ENCODE measurements around the gene C5orf22.
"Not testable (repeated sequence)": the region's sequence is repeated elsewhere in the genome, so short reads cannot be mapped to it uniquely, and the experiment has no call there.

The C5orf22 gene

DNA sequence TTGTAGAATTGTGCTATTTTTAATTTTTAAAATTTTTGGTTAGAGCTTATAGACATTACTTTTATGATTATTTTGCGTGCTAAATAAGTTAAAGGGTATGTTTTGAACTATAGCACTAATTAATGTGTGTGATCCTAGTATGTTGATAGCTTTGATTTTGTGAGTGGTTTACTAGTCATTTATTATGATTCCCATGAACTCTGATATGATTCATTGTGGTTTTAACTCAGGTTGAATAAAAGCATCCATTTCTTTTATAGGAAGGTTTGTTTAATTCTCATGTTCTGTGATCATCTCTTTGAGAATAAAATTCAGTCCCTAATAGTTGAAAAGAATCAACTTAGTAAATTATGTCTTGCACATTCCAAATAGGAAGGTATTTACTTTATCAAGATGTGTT, 22.5 kb downstream of the C5orf22 start:
- DNase-seq (ENCODE audit: low read depth) = no peak

DNA sequence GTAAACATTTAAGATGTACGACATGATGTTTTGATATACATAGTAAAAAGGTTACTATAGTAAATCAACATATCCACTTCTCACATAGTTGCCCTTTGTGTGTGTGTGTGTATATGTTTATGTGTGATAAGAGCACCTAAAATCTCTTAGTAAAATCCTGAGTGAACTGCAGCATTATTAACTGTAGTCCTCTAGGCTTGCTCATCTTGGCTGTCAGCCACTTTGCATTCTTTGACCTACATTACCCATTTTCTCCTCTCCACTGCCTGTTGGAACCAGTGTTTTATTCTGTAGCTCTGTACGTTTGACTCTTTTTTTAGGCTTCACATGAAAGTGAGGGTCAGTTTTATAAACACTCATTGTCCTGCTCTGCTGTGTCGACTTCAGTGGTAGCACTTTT, 24.4 kb downstream of the C5orf22 start:
- no peak for DNase-seq (ENCODE audit: low read depth)

DNA sequence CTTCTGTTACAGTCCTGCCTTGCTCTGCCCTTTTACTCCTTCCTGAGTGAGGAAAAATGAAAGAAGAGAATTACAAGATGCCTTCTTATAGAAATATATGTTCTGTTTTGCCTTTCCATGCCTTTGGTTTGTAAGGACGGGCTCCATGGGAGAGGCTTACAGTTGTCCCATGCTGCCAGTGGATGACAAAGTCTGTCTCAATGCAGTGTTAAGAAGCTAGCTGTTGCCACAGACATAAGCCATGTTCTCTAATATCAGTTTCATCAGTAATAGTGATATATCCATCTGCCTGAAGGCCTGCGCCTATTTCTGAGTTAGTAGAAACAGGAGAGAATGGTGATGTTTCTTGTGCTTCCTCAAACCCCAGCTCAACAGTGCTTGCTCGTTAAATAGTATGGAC, 27.8 kb downstream of the C5orf22 start:
- DNase-seq (ENCODE audit: low read depth) = no peak

DNA sequence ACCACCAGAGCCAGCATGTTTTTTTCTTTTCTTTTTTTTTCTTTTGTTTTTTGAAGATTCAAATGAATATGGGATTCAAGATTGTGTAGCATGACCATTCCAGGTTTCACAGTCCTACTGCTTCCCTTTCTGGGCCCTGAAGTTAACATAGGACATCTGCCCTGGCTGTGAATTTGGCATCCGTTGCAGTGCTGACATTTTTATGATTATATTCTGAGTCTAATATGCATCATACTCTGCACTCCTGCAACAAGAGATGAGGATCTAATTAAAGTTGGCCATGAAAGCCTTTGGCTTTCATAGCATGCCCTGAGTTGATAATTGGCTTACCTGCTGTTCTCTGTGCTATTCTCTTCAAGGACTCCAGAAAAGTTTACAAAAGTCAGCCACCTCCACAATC, 29.8 kb downstream of the C5orf22 start:
- DNase-seq (ENCODE audit: low read depth) = no peak

DNA sequence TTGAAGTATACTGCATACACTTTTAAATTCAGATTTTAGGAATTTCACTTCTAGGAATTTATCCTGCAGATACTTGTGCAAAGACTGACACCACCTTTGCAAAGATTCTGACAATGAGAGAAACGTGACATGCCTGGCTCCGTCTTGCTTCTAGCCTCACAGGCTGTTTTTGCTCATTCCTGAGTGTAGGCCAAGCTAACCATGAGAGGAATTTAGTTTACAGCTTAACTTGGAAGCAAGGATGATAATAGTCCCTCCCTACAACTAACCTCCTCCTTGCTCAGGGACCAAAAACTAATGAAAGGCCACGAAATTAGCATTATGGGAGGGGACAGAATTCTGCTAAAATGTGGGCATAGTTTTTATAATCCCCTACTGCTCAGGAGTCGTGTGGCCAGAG, 31.1 kb downstream of the C5orf22 start:
- no peak for DNase-seq (ENCODE audit: low read depth)

DNA sequence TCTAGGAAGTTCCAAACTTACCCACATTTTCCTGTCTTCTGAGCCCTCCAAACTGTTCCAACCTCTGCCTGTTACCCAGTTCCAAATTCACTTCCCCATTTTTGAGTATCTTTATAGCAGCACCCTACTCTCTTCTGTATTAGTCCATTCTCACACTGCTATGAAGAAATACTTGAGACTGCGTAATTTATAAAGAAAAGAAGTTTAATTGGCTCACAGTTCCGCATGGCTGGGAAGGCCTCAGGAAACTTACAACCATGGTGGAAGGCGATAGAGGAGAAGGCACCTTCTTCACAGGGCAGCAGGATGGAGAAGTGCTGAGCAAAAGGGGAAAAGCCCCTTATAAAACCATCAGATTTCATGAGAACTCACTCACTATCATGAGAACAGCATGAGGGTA, 34.3 kb downstream of the C5orf22 start:
- DNase-seq (ENCODE audit: low read depth) = not testable (repeated sequence)

DNA sequence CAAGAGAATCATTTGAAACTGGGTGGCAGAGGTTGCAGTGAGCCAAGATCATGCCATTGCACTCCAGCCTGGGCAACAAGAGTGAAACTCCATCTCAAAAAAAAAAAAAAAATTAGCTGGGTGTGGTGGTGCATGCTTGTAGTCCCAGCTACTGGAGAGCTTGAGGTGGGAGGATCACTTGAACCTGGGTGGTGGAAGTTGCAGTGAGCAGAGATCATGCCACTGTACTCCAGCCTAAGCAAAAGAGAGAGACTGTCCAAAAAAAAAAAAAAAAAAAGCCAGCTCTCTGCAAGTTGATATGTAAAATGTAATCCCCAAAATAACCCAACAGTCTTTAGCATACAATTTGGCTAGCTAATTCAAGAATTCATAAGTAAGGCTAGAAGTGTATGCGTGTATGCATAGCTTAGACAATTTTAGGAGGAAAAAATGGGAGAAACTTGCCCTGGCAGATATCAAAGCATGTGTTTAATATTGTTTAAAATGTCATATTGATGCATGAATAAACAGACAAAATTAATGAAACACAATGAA, 36.3 kb downstream of the C5orf22 start:
- DNase-seq (ENCODE audit: low read depth) = no peak

DNA sequence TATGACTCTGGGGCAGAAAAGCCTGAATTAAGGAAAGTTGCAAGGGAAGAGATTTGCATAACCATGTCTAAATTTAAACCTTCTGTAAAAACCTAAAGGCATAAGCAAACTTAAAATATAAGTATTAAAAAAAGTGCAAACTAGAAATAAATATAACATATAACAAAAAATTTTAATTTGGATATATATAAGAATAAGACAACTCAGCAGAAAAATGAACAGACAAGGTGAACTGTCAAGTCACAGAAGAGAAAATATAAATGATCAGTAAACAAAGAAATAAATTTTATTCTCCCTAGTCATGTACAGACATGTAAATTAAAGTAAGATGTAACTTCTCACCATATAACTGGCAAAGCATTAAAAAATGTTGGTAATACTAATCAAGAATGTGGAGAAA, 37.0 kb downstream of the C5orf22 start:
- DNase-seq (ENCODE audit: low read depth) = no peak

DNA sequence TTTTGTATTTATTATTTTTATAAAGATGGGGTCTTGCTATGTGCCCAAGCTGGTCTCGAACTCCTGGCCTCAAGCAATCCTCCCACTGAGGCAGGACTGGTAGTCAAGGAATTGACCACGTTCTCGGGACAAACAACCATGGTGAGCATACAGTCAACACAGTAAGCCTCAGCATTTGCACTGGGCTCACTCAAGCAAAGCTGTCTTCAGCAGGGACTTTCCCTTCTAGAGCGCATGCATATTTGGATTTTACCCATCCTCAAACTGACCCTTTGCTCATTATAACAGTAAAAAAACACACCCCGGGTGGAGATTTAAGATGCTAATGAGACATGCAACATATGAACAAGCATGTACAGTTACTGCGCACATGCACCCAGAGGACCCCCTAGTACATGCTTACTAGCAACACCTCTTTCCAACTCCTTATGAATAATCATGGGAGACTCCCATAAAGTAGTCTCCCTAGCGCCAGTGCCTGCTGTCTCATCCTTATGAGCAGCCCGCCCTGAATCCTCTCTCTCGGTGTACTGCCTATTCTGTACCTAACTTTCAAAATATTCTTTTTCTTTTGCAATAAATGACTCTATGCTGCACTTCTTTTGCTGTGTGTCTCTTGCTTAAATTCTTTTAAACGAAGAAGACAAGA, 41.5 kb downstream of the C5orf22 start:
- no peak for DNase-seq (ENCODE audit: low read depth)

DNA sequence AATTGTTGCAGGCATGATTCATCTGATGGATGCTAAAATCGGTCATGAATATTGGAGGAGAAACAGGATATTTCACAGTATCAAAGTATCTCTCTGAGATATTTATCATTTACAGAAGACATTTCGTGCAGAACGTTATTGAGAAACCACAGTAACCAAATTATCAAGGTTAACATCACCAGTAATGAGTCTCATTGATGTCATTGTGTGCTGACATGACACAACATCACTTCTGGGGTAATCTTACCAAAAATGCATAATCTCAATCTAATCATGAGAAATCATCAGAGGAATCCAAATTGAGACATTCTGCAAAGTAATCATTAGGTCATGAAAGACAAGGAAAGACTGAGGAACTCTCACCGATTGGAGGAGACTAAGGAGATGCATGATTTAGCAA, 42.7 kb downstream of the C5orf22 start:
- no peak for DNase-seq (ENCODE audit: low read depth)

DNA sequence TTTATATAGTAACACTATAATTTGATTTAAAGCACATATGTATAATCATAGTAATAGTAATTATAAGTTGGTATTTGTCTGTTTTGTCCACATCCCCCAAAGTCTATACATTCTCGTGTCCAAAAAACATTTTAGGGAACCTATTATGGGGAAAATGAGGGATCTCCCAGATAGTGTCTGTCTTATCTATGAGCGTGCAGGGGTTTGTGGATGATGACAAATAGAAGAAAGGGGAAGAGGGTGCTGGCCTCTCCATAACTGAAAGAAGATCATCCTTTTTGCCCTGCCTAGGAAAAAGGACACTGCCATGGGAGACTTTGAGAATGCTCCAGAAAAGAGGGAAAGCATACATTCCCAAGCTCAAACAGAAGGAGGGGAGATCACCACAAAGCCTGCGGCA, 45.3 kb downstream of the C5orf22 start:
- no peak for DNase-seq (ENCODE audit: low read depth)

DNA sequence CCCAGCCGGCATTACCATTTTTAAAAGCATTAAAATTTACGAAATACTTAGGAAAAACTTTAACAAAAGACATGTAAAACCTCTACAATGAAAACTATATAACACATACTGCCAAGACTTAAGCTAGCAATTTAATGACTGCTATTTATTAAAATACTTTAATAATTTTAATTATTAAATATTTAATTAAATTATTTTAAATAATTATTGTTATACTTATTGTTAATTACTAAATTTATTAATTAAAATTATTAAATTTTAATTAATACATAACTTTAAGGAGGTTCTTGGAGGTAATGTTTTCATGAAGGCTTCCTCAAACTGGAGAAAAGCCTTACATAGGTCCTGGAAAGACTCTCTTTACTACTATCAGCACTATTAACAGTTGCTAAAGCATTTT, 47.5 kb downstream of the C5orf22 start:
- DNase-seq (ENCODE audit: low read depth) = no peak

DNA sequence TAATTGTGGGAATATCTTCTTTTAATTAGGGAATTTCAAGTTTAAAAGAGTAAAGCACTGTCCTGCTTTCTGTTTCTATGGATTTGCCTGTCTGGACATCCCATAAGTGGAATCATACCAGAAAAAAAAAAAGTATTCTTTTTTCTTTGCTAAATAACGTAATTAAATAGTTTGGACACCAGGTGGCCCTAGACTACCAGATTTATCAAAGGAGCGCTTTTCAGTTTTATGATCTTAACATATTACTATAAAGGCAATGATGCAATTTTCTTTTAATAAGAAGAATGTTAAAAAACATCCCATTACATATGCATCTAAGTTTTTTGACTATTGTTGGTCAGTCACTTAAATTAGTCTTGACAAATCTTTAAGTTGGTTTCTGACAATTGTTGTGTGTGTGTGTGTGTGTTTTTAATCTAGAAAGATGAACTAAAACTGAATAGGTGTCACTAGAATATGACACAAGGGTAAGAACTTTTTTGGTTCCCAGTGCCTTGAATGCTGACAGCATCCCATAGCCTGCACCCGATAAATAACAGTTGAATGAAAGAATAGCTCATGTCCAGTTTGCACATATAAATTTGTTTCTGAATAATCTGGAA, 49.5 kb downstream of the C5orf22 start:
- no peak for DNase-seq (ENCODE audit: low read depth)

DNA sequence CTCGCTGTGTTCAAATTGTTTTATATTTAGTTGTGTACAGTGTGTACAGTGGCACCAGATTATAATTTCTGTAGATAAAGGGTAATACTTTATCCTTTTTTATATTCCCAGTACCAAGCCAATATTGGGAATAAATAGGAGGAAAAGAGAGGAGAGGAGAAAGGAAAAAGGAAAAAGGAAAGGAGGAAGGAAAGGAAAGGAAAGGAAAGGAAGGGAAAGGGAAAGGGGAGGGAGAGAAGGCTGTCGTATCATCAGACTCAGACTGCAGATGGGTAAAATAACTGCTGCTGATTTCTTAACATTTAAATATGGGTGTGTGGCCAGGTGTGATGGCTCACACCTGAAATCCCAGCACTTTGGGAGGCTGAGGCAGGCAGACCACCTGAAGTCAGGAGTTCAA, 51.0 kb downstream of the C5orf22 start:
- no peak for DNase-seq (ENCODE audit: low read depth)

DNA sequence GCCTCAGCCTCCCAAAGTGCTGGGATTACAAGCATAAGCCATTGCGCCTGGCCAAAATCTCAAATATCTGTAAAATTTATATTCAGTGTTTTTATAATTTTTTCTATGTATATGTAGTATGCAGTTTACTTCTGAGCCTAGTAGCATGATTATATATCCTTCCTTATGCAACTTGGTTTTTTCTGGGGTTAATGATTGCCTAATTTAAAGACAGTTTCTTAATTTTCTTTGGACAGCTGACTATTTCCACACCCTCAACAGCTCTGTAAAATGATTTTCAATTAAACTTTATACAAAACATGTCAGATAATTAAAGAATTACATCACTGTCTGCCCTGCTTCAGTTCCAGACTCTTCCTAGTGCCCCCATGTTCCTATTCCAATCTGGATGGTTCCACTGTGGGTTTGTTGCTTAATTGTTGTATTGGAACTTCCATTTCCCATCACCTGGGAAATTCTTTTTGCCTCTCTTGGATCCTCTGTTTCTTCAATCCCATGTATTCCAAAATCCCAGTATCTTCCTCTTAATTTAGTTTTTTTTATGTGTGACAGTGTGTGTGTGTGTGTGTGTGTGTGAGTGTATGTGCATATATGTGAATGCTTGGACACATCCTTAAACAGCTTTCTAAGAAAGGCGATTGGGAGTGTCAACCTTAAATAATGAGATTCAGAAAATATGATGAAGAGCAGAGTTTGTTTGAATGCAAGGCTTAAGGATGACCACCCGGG, 53.2 kb downstream of the C5orf22 start:
- DNase-seq (ENCODE audit: low read depth) = no peak

DNA sequence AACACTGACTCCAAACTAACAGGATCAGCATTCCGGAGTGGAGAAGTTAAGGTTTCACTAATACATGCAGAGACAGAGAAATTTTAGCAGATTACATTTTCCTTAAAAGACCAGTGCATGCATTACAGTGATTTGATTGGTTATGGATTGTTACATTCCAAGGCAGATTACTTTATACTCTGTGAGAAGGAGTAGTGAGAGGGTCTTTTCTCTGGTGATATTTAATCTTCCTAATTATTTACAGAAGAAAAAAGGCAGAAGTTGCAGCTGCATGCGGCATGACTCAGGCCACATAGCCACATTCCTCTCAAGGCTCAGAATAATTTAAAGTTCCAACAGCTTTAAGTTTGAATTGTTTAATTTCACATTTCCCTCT, 53.8 kb downstream of the C5orf22 start:
- no peak for DNase-seq (ENCODE audit: low read depth)

DNA sequence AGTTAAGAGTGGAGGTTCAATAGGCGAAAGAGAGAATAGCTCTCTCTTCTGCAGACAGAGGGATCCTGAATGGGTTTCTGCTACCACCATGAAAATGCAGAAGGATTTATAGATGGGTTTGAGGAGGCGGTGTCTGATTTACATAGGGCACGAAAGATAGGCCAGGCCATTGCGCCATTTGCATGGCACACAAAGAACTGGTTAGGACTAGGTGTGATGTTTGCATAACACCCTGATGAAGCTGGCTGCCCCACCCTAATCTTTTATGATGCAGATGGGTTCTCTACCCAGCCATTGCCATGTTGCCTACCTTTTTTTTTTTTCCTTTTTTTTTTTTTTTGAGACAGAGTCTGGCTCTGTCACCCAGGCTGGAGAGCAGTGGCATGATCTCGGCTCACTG, 55.4 kb downstream of the C5orf22 start:
- DNase-seq (ENCODE audit: low read depth) = no peak

DNA sequence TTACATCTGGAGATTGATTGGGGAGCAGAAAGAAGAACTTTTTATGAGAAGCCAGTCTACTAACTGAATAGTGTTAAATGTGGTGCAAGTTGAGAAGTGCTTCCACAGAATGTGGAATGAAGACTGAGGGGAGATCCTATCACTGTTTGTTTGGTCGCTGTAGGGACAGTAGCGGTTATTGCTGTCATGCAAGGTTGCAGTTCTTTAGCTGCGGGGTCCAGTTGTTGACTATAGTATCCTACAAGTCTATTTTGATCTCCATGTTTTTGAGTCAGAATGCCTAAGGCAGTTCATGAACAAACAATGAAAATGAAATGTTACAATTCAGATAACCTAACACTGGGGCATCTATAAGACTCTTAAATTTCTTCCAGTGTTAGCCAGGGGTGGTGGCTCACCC, 61.6 kb downstream of the C5orf22 start:
- no peak for DNase-seq (ENCODE audit: low read depth)

DNA sequence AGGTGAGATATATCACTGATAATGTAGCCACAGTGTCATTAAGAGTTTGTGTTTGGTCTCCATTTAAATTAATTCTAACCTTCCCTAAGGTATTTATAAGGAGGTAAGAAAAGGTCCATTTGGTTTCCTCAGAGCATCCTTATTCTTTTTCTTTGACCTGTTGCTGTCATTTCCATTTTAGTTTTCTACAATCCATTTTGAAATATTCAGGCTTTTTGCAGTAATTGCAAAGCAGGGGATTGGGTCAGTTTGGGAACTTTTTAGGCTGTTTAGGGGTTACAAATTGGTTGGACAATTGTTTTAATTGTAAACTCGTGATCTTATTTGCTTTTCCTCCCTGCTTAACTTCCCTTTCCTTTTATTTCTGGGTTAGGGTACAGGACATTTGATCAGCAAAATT, 64.3 kb downstream of the C5orf22 start:
- no peak for DNase-seq (ENCODE audit: low read depth)

DNA sequence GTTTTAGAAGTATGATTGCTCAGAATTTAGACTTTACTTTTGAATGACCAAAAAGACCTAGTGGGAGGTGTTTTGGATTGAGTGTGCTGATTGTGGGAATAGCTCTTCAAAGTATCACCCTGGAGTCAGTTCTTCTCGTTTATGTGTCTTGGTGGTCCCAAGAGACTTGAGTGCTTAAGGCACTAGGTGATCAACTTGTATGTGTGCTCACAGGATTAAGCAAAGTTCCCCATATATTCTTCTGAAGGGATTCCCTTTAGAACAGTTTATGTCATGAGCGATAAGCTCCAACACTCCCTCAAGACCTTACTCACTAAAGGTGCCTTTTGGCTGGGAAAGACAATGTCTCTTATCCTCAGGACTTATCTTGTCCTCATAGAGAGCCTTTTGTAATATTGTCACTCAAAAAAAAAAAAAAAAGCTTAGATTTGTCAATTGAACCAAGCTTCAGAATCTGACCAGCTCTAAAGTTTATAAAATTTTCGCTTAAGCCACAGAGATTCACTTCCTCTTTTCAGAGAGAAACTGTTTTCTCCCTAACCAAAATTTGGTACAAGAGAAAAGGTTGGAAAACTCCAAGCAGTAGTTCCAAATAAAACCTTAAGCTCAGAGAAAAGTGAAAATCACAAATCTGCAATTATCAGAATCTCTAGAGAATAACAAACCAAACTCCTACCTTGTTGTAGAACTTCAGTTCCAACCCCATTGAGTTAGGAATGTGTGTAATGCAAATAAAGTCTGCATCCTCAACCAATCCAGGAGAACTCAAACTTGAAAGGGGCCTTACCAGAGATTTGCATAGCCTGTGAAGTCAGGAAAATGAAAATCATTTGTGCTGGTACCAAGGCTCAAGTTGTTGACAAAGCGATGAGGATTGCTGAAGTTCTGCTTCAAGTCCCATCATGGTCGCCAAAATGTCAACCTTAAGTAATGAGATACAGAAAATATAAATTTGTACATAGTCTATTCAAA, 66.8 kb downstream of the C5orf22 start:
- DNase-seq (ENCODE audit: low read depth) = no peak

DNA sequence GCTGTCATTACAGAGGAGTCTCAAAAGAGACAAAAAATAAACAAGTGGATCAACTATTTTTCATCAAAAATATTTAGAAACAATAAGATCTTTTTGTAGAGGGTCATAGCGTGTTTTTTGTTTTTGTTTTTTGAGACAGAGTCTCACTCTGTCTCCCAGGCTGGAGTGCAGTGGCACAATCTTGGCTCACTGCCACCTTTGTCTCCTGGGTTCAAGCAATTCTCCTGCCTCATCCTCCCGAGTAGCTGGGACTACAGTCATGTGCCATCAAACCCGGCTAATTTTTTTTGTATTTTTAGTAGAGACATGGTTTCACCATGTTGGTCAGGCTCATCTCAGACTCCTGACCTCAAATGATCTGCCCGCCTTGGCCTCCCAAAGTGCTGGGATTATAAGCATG, 70.2 kb downstream of the C5orf22 start:
- DNase-seq (ENCODE audit: low read depth) = not testable (repeated sequence)

DNA sequence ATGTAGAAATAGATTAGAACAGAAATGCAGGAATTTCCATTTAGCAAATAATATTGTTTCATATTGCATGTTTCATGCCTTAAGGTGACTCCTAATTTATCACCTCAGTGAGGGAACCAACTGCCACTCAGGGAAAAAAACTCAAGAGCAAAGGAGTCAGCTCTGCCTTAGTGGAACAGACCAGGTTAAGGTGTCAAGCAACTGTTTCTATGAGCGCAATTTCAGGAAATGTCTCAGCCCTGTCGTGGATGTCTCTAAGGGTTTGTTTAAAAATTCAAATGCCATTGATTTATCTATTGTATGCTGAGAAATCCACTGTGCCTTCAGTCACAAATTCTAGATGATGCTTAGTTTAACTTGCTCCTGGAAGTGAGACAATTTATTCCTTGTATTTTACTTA, 72.1 kb downstream of the C5orf22 start:
- DNase-seq (ENCODE audit: low read depth) = no peak

Measured in stimulated activated CD8-positive, alpha-beta memory T cell treated with anti-CD3 and anti-CD28 coated beads, Interleukin-12 subunit alpha, Interleukin-12 subunit beta, amount 100 ng/mL, for 4 hours (primary cell).